Central memory CD8-positive, alpha-beta T cell (primary cell): ENCODE measurements around the gene PEX14.

Experiments
- ATAC-seq: fragments of 150-1000 bp; cut with Tn5 transposase; replicated peaks from 2 replicates; pipeline ENCODE4 v1.10.0; 2022; ENCODE audit warnings: mild to moderate bottlenecking, moderate FRiP score, moderate number of reproducible peaks; ENCODE audit not compliant: poor library complexity, severe bottlenecking; ENCODE audit errors: extremely low read depth
- DNase-seq, 2 donors: peaks; one replicate each; pipeline ENCODE4 v3.0.0; 2021; ENCODE audit warnings: low spot score in 2 of 2
- H3K27ac Mint-ChIP-seq: one replicate; pipeline ENCODE4 v1.8.0; 2022; ENCODE audit warnings: low read depth, mild to moderate bottlenecking, moderate library complexity, mixed read lengths
- H3K27me3 Mint-ChIP-seq: one replicate; pipeline ENCODE4 v1.8.0; 2022; ENCODE audit warnings: mixed read lengths
- H3K36me3 Mint-ChIP-seq: one replicate; pipeline ENCODE4 v1.8.0; 2022; ENCODE audit warnings: mild to moderate bottlenecking, moderate library complexity, mixed read lengths; ENCODE audit not compliant: insufficient read depth
- H3K4me1 Mint-ChIP-seq: one replicate; pipeline ENCODE4 v1.8.0; 2022; ENCODE audit warnings: mixed read lengths
- H3K4me3 Mint-ChIP-seq: one replicate; pipeline ENCODE4 v1.8.0; 2022; ENCODE audit warnings: mild to moderate bottlenecking, moderate library complexity, mixed read lengths
- H3K9me3 Mint-ChIP-seq: one replicate; pipeline ENCODE4 v1.8.0; 2022; ENCODE audit warnings: mixed read lengths

Gene PEX14

GRCh38 chr1:10532362-10532761, 57.6 kb downstream of the PEX14 start:
- no peaks in the 10 kb centered on the region for H3K27me3 Mint-ChIP-seq
- H3K9me3 Mint-ChIP-seq: no peaks in the 10 kb centered on the region
- ATAC-seq (no peak), DNase-seq (no peak)
- H3K27ac Mint-ChIP-seq: no peak overlapping the region
- H3K4me1 Mint-ChIP-seq: peaks cover 35% of the 10 kb centered on the region
- H3K36me3 Mint-ChIP-seq: peaks cover 5% of the 10 kb centered on the region
- no peak overlapping the region for H3K4me3 Mint-ChIP-seq

GRCh38 chr1:10534519-10534918, 59.8 kb downstream of the PEX14 start:
- Mint-ChIP-seq H3K4me3 (no peak overlapping the region), H3K9me3 (no peaks in the 10 kb centered on the region), H3K27ac (peak overlapping the region; percentile 13), H3K36me3 (peaks cover 8% of the 10 kb centered on the region), H3K4me1 (peaks cover 31% of the 10 kb centered on the region), H3K27me3 (no peaks in the 10 kb centered on the region)
- ATAC-seq (no peak), DNase-seq (no peak)

GRCh38 chr1:10536133-10536770, 61.5 kb downstream of the PEX14 start:
- H3K4me3 Mint-ChIP-seq: no peak overlapping the region

GRCh38 chr1:10537082-10537766, 62.5 kb downstream of the PEX14 start:
- H3K4me1 Mint-ChIP-seq: peaks cover 18% of the 10 kb centered on the region

More at GRCh38 chr1:10536133-10536770, 61.5 kb downstream of the PEX14 start:
- Mint-ChIP-seq H3K4me1 (peaks cover 25% of the 10 kb centered on the region), H3K36me3 (peaks cover 7% of the 10 kb centered on the region), H3K27ac (no peak overlapping the region), H3K27me3 (no peaks in the 10 kb centered on the region), H3K9me3 (no peaks in the 10 kb centered on the region)
- ATAC-seq (no peak), DNase-seq (no peak)

GRCh38 chr1:10538646-10539355, 64.1 kb downstream of the PEX14 start:
- no peak for ATAC-seq
- no peak for DNase-seq
- H3K36me3 Mint-ChIP-seq: peaks cover 15% of the 10 kb centered on the region
- H3K9me3 Mint-ChIP-seq: no peaks in the 10 kb centered on the region
- H3K27me3 Mint-ChIP-seq: no peaks in the 10 kb centered on the region
- peak overlapping the region; percentile 58 for H3K27ac Mint-ChIP-seq
- H3K4me1 Mint-ChIP-seq: peaks cover 21% of the 10 kb centered on the region
- no peak overlapping the region for H3K4me3 Mint-ChIP-seq

More at GRCh38 chr1:10537082-10537766, 62.5 kb downstream of the PEX14 start:
- H3K27ac Mint-ChIP-seq: peak overlapping the region; percentile 72
- H3K27me3 Mint-ChIP-seq: no peaks in the 10 kb centered on the region
- peaks cover 11% of the 10 kb centered on the region for H3K36me3 Mint-ChIP-seq
- DNase-seq (no peak), ATAC-seq (no peak)
- no peaks in the 10 kb centered on the region for H3K9me3 Mint-ChIP-seq
- no peak overlapping the region for H3K4me3 Mint-ChIP-seq

GRCh38 chr1:10539411-10540043, 64.8 kb downstream of the PEX14 start:
- no peak for DNase-seq
- ATAC-seq: no peak
- Mint-ChIP-seq H3K27ac (peak overlapping the region; percentile 58), H3K9me3 (no peaks in the 10 kb centered on the region), H3K4me3 (no peak overlapping the region), H3K4me1 (peaks cover 23% of the 10 kb centered on the region), H3K36me3 (peaks cover 16% of the 10 kb centered on the region), H3K27me3 (no peaks in the 10 kb centered on the region)

- H3K27ac Mint-ChIP-seq: no peak overlapping the region
- ATAC-seq (no peak), DNase-seq (no peak)
- no peaks in the 10 kb centered on the region for H3K27me3 Mint-ChIP-seq
- peaks cover 17% of the 10 kb centered on the region for H3K36me3 Mint-ChIP-seq
- H3K9me3 Mint-ChIP-seq: no peaks in the 10 kb centered on the region
- H3K4me3 Mint-ChIP-seq: no peak overlapping the region
- peaks cover 25% of the 10 kb centered on the region for H3K4me1 Mint-ChIP-seq
These were observed 65.7 kb downstream of the PEX14 start for GRCh38 chr1:10540277-10541005.

GRCh38 chr1:10541286-10541685, 66.5 kb downstream of the PEX14 start:
- Mint-ChIP-seq H3K4me3 (no peak overlapping the region), H3K36me3 (peaks cover 18% of the 10 kb centered on the region), H3K9me3 (no peaks in the 10 kb centered on the region), H3K4me1 (peaks cover 30% of the 10 kb centered on the region), H3K27ac (no peak overlapping the region), H3K27me3 (no peaks in the 10 kb centered on the region)
- DNase-seq: no peak
- ATAC-seq: no peak

- H3K4me1 Mint-ChIP-seq: peaks cover 24% of the 10 kb centered on the region
- DNase-seq (no peak), ATAC-seq (peak; percentile 75)
- H3K27me3 Mint-ChIP-seq: no peaks in the 10 kb centered on the region
- peak overlapping the region; percentile 53 for H3K27ac Mint-ChIP-seq
- H3K9me3 Mint-ChIP-seq: no peaks in the 10 kb centered on the region
- H3K4me3 Mint-ChIP-seq: no peak overlapping the region
- peaks cover 15% of the 10 kb centered on the region for H3K36me3 Mint-ChIP-seq
These were observed 69.5 kb downstream of the PEX14 start for GRCh38 chr1:10544239-10544638.

- Mint-ChIP-seq H3K4me3 (no peak overlapping the region), H3K4me1 (peaks cover 24% of the 10 kb centered on the region), H3K9me3 (no peaks in the 10 kb centered on the region), H3K36me3 (peaks cover 12% of the 10 kb centered on the region), H3K27me3 (no peaks in the 10 kb centered on the region), H3K27ac (no peak overlapping the region)
- DNase-seq (no peak), ATAC-seq (no peak)
These were observed 72.1 kb downstream of the PEX14 start for GRCh38 chr1:10546896-10547295.

GRCh38 chr1:10549904-10550664, 75.3 kb downstream of the PEX14 start:
- Mint-ChIP-seq H3K4me1 (peaks cover 28% of the 10 kb centered on the region), H3K9me3 (no peaks in the 10 kb centered on the region), H3K27ac (no peak overlapping the region), H3K36me3 (peaks cover 3% of the 10 kb centered on the region), H3K27me3 (no peaks in the 10 kb centered on the region), H3K4me3 (no peak overlapping the region)
- DNase-seq: no peak
- ATAC-seq: no peak
